Measurements from ENCODE around the gene MPP2. TPM values are rescaled to one million over a fixed set of nuclear protein-coding genes. Genes with fewer than 3 reads are reported as not detected.

Gene MPP2
- total RNA-seq, 2 donors from 2014 or later: 1.1 to 2.8 TPM

GRCh38 chr17:43891851-43892646 is 15.3 kb downstream of the MPP2 start:
- intact Hi-C loops (cut with DNase I): no loop called here
- no peaks in the 10 kb centered on the region for H3K4me1 ChIP-seq
- H3K4me3 ChIP-seq: no peak overlapping the region
- no peaks in the 10 kb centered on the region for H3K9me3 ChIP-seq
- no peak for TF ChIP-seq CTCF (IDR thresholded peaks at IDR 0.05)
- no peaks in the 10 kb centered on the region for H3K36me3 ChIP-seq
- DNase-seq: no peak
- no peak overlapping the region for H3K27ac ChIP-seq
- no peak overlapping the region for H3K9ac ChIP-seq (ENCODE audit: low read depth in 2 of 2, low read length in 2 of 2)
- H3K27me3 ChIP-seq: no peaks in the 10 kb centered on the region

DNA sequence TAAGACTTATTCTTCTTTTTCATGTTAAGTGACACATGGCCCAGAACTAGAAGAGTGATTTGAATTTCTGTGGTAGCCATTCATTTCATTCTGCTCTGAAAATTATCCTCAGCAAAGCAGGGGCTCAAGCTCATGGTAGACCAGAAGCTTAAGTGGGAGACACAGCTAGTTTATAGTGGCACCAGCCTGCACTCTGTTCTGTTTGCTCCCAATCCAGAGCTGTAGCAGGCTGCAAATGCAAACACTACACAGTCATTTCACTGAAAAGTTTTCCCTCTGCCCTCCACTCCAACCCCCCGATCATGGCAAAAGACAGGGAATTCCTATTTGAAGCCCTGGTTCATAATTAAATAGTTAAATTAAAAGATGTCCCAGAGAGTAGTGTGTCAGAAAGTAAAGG is 17.1 kb downstream of the MPP2 start:
- no peak for TF ChIP-seq CTCF (IDR thresholded peaks at IDR 0.05)
- DNase-seq: no peak
- intact Hi-C loops (cut with DNase I): no loop called here
- Histone ChIP-seq H3K4me3 (no peak overlapping the region), H3K27me3 (no peaks in the 10 kb centered on the region), H3K36me3 (no peaks in the 10 kb centered on the region), H3K4me1 (no peaks in the 10 kb centered on the region), H3K9me3 (no peaks in the 10 kb centered on the region), H3K9ac (ENCODE audit: low read depth in 2 of 2, low read length in 2 of 2) (no peak overlapping the region), H3K27ac (no peak overlapping the region)

DNA sequence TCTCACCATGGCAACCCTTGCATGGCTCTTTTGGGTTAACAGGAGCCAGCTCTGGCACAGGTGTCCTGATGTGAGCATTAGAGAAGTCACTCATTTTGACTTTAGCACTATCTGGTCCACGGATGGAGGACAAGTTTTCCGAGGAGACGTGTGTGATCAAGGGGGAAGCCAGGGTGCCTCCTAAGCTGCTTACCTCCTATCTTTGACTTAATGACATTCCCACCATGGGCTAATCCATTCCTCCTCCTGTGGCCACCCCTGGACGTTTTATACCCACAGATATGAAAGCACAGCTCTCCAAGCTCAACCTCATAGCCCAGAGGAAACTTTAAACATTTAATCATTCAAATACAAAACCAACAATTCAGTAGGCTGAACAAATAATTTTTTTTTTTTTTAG is 18.8 kb downstream of the MPP2 start:
- H3K9me3 ChIP-seq: no peaks in the 10 kb centered on the region
- no peak overlapping the region for H3K9ac ChIP-seq (ENCODE audit: low read depth in 2 of 2, low read length in 2 of 2)
- H3K4me1 ChIP-seq: no peaks in the 10 kb centered on the region
- intact Hi-C loops (cut with DNase I): no loop called here
- TF ChIP-seq CTCF (IDR thresholded peaks at IDR 0.05): no peak
- H3K27me3 ChIP-seq: no peaks in the 10 kb centered on the region
- H3K36me3 ChIP-seq: no peaks in the 10 kb centered on the region
- no peak overlapping the region for H3K27ac ChIP-seq
- H3K4me3 ChIP-seq: no peak overlapping the region
- DNase-seq: no peak

DNA sequence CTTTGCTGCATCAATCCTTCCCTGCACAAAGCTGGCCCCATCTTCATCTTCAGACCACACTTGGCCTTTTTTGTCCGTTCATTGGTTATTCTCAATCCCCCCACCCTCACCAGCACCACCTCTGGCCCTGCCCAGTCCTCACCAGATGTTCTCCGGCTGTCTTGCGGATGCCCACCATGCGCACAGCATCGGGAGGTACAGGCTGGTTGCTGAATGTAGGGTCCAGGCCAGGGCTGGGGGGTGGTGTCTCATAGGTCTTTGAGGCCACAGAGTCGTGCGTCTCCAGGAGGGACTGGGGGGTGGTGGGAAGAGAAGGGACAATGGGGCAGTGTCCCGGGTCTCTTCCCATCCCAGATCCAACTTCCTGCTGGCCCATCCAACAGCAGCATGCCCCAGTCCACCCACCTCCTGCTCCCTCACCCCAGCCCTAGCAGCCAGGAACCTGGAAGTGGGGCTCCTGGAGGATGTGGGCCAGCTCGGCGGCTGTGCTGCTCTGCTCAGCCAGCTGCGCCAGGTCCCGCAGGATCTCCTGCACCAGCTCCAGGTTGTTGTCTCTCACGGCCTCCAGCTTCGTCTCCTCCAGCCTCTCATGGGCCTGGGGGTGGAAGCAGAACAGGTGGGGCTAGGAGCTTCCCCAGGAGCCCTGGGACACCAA is 24.4 kb downstream of the MPP2 start:
- H3K27me3 ChIP-seq: no peaks in the 10 kb centered on the region
- no peak for DNase-seq
- H3K36me3 ChIP-seq: no peaks in the 10 kb centered on the region
- intact Hi-C loops (cut with DNase I): no loop called here
- H3K9me3 ChIP-seq: no peaks in the 10 kb centered on the region
- no peak overlapping the region for H3K27ac ChIP-seq
- TF ChIP-seq CTCF (IDR thresholded peaks at IDR 0.05): no peak
- peaks cover 5% of the 10 kb centered on the region for H3K4me1 ChIP-seq
- no peak overlapping the region for H3K4me3 ChIP-seq
- no peak overlapping the region for H3K9ac ChIP-seq (ENCODE audit: low read depth in 2 of 2, low read length in 2 of 2)

DNA sequence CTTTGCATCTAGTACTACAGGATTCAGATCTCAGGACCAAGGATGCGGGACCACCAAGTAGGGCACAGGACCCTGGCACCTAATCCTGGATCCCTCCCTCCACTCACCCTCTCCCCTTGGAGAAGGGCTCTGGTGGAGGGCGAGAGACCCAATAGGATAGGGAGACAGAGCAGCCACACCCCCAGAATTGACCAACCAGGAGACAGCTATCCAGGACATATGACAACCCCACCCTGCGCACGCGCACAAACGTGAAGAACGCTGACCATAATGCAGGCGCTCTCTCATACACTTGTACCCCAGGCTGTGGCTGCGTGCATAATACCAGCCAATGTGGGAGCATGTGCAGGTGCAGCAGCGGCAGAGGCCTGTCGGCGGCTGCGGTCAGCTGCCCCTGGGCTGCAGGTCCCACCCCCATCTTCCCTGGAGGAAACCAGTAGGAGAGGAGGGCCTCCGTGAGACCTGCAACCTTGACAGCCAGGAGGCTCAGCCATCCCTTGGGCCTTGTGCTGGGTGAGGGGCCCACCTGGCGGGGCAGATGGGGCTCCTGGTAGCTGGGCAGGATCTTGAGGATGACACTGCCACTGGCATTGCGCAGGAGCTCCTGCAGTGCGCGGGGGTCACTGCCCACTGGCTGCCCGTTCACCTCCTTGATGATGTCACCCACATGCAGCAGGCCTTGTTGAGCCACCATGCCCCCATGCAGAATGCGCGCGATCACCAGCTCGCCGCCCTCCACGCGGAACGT is 25.4 kb downstream of the MPP2 start:
- TF ChIP-seq CTCF (IDR thresholded peaks at IDR 0.05): no peak
- no peak for DNase-seq
- no peak overlapping the region for H3K27ac ChIP-seq
- H3K9ac ChIP-seq (ENCODE audit: low read depth in 2 of 2, low read length in 2 of 2): no peak overlapping the region
- no peaks in the 10 kb centered on the region for H3K36me3 ChIP-seq
- H3K4me3 ChIP-seq: no peak overlapping the region
- intact Hi-C loops (cut with DNase I): no loop called here
- peaks cover 5% of the 10 kb centered on the region for H3K4me1 ChIP-seq
- no peaks in the 10 kb centered on the region for H3K27me3 ChIP-seq
- no peaks in the 10 kb centered on the region for H3K9me3 ChIP-seq

Data from colonic mucosa (tissue), 4 donors.